ENCODE measurements around the gene AIP.

AIP gene

GRCh38 chr11:67494371-67495233 is 11.8 kb downstream of the AIP start:
- FAIRE-seq: no peak

DNA sequence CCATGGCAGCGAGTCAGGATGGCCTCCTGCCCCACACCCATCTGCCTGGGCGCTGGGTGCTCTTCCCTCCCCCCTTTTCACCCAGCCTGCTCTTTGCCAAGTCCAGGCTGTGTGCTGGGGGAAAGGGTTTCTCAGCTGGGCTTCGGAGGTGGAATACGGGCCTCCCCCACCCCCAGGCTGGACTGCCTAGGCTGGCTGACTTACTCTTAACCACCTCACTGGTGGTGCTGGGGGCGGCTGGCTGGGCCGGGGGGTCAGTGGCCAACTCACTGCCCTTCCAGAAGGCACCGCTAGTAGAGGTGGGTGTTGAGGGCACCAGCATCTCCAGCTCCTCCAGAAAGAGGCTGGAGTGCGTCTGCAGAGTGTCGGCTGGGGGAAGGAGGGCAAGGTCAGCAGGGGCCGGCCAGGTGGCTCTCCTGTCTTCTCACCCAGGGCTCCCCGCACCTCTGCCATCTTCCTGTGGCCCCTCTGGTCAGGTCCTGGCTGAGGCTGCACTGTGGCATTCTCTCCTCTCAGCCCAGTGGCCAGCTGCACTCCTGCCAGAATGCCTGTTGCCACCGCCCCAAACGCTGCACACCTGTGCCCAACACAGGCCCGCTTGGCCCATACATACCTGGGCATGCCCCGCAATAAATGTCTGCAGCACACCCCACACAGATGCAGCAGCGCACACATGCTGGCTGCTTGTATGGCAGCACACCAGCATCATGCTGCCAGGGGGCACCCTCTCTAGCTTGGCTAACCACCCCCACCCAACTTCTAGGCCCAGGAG is 12.6 kb downstream of the AIP start:
- FAIRE-seq: no peak

- no peak for FAIRE-seq
These were observed 13.3 kb downstream of the AIP start for GRCh38 chr11:67496113-67496512.

DNA sequence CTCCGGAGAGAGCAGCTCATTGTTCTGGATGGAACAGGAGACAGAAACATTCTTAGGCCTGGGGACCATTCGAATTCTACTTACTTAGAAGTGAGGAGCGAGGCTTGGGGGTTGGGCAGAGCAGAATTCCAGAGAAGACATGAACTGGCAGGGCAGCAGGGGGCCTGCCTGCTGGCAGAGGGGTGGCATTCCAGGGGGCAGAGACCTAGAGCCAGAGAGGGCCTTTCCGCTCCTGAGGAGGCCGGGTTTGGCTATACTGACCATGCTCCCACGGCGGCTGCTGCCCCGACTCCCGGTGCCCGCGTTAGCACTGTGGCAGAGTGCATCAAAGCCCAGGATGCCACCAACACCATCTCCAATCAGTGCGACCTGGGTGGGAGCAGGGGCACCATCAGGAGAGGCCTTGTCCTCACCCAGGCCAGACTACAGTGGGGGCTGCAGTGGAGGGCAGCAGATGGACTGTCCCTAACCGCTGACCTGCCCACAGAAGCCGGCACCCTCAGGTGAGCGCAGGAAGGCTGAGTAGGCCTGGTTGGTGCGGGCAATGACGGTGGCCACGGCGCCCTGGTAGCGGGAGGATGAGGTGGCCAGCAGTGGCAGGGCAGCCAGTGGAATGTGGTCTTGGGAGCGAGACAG is 14.9 kb downstream of the AIP start:
- FAIRE-seq: no peak

DNA sequence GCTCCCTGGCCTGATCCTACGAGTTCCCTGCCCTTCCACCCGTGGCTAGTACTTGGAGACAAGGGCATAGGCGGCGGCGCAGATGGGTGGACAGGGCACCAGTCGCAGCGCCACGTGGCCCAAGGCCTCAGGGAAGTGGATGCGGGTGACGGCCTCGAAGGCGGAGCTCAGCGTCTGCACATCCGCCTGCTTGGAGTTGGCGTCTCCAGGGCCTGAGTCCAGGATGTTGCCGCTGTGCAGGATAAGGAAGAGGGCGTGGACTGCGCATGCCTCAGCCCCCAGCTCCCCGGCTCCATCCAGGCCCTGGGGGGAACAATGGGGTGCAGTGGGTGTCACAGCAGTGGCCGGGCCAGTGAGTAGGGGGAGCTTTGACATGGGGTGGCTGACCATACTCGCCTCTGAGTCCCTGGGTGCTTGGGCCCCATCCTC is 15.7 kb downstream of the AIP start:
- FAIRE-seq: no peak

GRCh38 chr11:67499808-67500483 is 17.1 kb downstream of the AIP start:
- no peak for FAIRE-seq

- FAIRE-seq: no peak
These were observed 17.6 kb downstream of the AIP start for GRCh38 chr11:67500484-67500821.

GRCh38 chr11:67500831-67501715 is 18.2 kb downstream of the AIP start:
- no peak for FAIRE-seq

- no peak for FAIRE-seq
These were observed 19.0 kb downstream of the AIP start for GRCh38 chr11:67501854-67502253.

DNA sequence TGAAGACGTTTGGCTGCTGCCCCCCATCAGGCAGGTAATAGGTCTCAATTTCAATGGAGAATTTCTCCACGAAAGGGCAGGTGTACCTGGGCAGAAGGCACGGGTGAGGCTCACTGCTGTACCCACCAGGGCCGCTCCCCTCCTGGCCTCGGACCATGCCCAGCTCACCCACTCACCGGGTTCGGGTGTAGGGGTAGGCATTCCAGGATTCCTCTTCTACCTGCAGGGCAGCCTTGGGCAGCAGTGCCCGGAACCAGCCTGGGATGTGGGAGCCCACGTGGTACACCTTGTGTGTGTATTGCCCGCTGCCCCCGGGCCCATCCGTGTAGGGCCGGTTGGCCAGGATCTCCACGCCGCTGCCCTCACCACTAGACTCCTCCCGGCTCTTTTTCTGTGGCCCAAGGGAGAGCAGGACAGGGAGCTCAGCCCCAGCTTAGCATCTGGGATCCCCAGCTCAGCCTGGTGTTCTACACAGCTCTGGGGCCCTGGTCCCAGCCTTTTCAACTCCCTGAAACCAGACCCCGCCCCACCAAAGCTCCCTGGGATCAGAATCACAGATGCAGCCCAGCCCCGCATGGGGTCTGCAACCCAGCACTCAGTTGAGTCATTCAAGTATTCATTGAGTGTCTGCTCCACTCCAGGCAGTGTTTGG is 19.6 kb downstream of the AIP start:
- FAIRE-seq: no peak

- no peak for FAIRE-seq
These were observed 20.5 kb downstream of the AIP start for GRCh38 chr11:67503119-67504004.

GRCh38 chr11:67504005-67504949 is 21.5 kb downstream of the AIP start:
- FAIRE-seq: no peak

DNA sequence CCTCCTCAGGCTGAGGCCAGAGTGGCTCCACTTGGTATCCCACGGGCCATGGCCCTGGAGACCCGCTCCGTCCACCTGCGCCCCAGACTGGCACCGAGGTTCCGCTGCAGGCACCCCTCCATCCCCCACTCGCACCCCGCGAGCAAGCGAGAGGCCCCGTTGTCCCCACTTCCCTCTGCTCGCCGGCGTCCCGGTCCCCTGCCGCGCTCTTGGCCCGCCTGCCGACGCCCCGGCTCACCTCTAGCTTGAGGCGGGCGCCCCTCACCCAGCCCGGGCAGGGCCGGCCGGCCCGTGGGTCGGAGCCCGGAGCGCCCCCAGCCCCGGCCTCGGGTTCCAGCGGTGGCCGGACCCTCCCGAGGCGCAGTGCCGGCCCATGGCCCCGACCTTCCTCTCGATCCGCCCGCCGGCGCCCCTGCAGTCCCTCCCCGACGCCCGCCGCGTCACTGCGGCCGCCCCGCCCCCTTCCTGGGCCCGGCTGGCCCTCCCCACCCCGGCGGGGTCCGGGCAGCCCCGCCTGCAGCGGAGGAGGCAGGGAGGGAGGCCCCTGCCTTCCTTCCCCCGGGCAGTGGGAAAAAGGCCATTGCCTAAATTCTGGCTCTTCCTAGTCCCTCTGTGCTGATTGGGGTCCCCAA is 22.2 kb downstream of the AIP start, which contains the start of gene PITPNM1:
Gene PITPNM1, minus strand, starts transcription at position 414 of the 632 bp plus-strand sequence. CDS start 1,183 bp downstream, outside the sequence.
- FAIRE-seq: no peak

GRCh38 chr11:67505605-67506396 is 23.0 kb downstream of the AIP start:
- FAIRE-seq: peak; percentile 79

- FAIRE-seq: no peak
These were observed 23.7 kb downstream of the AIP start for GRCh38 chr11:67506426-67507051.

GRCh38 chr11:67507242-67507863 is 24.5 kb downstream of the AIP start:
- FAIRE-seq: no peak

All from islet of Langerhans (tissue), 1 donor.